Breast epithelium (tissue), 4 donors: ENCODE data around the gene TMEM150C. TPM values are rescaled to one million over a fixed set of nuclear protein-coding genes. Genes with fewer than 3 reads are reported as not detected.

Source experiments
- DNase-seq, 2 donors: peaks; one replicate each; pipeline ENCODE4 v3.0.0-alpha.2; 2019; ENCODE audit warnings: low spot score in 2 of 2
- H3K27ac ChIP-seq, 2 donors: fragments of 200-600 bp; sonication (generic) in 1 of 2; one replicate each; pipeline ENCODE4 v1.5.1; 2016 to 2019; ENCODE audit warnings: mild to moderate bottlenecking in 1 of 2
- H3K27me3 ChIP-seq, 2 donors: fragments of 200-600 bp; sonication (generic) in 1 of 2; one replicate each; pipeline versions ENCODE4 v1.5.1 to v1.6.0; 2017 to 2019; ENCODE audit warnings: control low read depth in 1 of 2, mild to moderate bottlenecking in 1 of 2
- H3K36me3 ChIP-seq: fragments of 200-600 bp; one replicate; pipeline ENCODE4 v1.5.1; 2019
- H3K4me1 ChIP-seq, 2 donors: fragments of 200-600 bp; sonication (generic); one replicate each; pipeline ENCODE4 v1.5.1; 2016 to 2019; ENCODE audit warnings: control low read depth in 1 of 2
- H3K4me3 ChIP-seq, 3 donors: fragments of 200-600 bp; sonication (generic); 1 replicate in 2 of 3; 2 replicates in 1 of 3; pipeline ENCODE4 v1.5.1; 2016 to 2019; ENCODE audit warnings: mild to moderate bottlenecking in 3 of 3, moderate library complexity in 2 of 3
- H3K9me3 ChIP-seq, 2 donors: fragments of 200-600 bp; sonication (generic) in 1 of 2; one replicate each; pipeline ENCODE4 v1.5.1; 2016 to 2019; ENCODE audit warnings: control low read depth in 1 of 2
- CTCF ChIP-seq, 3 donors: fragments of 450-650 bp; IDR thresholded peaks; one replicate each; pipeline ENCODE4 v1.5.1; 2016 to 2017; ENCODE audit warnings: antibody characterized with exemption in 3 of 3, mild to moderate bottlenecking in 3 of 3, moderate library complexity in 3 of 3
- POLR2A ChIP-seq: fragments of 450-650 bp; IDR thresholded peaks from one replicate; pipeline ENCODE4 v1.6.1; 2016; ENCODE audit warnings: antibody characterized with exemption, mild to moderate bottlenecking, moderate library complexity
- POLR2AphosphoS5 ChIP-seq, 3 donors: sonication (generic); formaldehyde crosslinking; IDR thresholded peaks; one replicate each; pipeline ENCODE4 v1.6.1; 2017; ENCODE audit warnings: antibody characterized with exemption in 3 of 3
- intact Hi-C: fragments of 100-400 bp; cut with DNase I; formaldehyde crosslinking; loops from one replicate; pipeline ENCODE4 v1.15.1; 2023; ENCODE audit warnings: low total_unique reads
- total RNA-seq, 3 donors: library from RNA; depleted of rRNA; stranded (reverse); fragments of >200 nt; gene quantifications; one replicate each; pipeline ENCODE4 v1.1.0, GENCODE V29; 2016

Gene TMEM150C
- total RNA-seq, 3 donors from 2014 or later: 38.3 to 52.1 (median 46.7) TPM

GRCh38 chr4:82489987-82490386 is 71.8 kb downstream of the TMEM150C start:
- no peak for DNase-seq
- Histone ChIP-seq H3K36me3 (no peaks in the 10 kb centered on the region), H3K4me1 (no peaks in the 10 kb centered on the region), H3K27me3 (no peaks in the 10 kb centered on the region), H3K9me3 (no peaks in the 10 kb centered on the region), H3K4me3 (no peak overlapping the region), H3K27ac (no peak overlapping the region)
- intact Hi-C loops: no loop called here
- TF ChIP-seq POLR2A (no peak), CTCF (IDR thresholded peaks at IDR 0.05) (no peak), POLR2AphosphoS5 (IDR thresholded peaks at IDR 0.05) (no peak)

- Histone ChIP-seq H3K27me3 (no peaks in the 10 kb centered on the region), H3K36me3 (no peaks in the 10 kb centered on the region), H3K27ac (no peak overlapping the region), H3K9me3 (no peaks in the 10 kb centered on the region), H3K4me3 (no peak overlapping the region), H3K4me1 (no peaks in the 10 kb centered on the region)
- DNase-seq: no peak
- TF ChIP-seq POLR2AphosphoS5 (IDR thresholded peaks at IDR 0.05) (no peak), POLR2A (no peak), CTCF (IDR thresholded peaks at IDR 0.05) (no peak)
- intact Hi-C loops: no loop called here
Measured at GRCh38 chr4:82489076-82489475, 72.7 kb downstream of the TMEM150C start.

- H3K36me3 ChIP-seq: no peaks in the 10 kb centered on the region
- H3K4me3 ChIP-seq: no peak overlapping the region
- no peak for DNase-seq
- H3K4me1 ChIP-seq: no peaks in the 10 kb centered on the region
- no peaks in the 10 kb centered on the region for H3K9me3 ChIP-seq
- H3K27ac ChIP-seq: no peak overlapping the region
- no peaks in the 10 kb centered on the region for H3K27me3 ChIP-seq
- intact Hi-C loops: no loop called here
- no peak for TF ChIP-seq POLR2AphosphoS5 (IDR thresholded peaks at IDR 0.05)
- TF ChIP-seq POLR2A: no peak
- no peak for TF ChIP-seq CTCF (IDR thresholded peaks at IDR 0.05)
Measured at GRCh38 chr4:82484996-82485783, 76.6 kb downstream of the TMEM150C start.

DNA sequence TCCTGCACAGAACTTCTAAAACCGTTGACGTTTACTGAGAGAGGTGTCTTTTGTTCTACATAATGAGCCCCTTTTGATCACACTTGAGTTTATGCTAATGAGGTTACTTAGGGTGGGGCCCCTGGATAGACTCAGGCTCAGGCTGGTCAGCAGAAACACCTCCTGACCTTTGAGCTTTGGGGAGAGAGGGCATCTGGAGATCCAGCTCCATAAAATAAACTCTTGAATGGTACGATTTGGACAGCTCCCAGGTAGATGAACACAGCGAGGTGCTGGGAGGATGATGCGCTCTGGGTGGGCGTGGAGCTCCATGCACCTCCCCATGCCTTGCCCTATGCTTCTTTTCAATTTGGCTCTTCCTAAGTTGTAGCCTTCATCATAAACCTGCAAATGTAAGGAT is 79.4 kb downstream of the TMEM150C start:
- H3K9me3 ChIP-seq: no peaks in the 10 kb centered on the region

More for the DNA sequence above, 79.4 kb downstream of the TMEM150C start:
- Histone ChIP-seq H3K4me1 (no peaks in the 10 kb centered on the region), H3K27me3 (no peaks in the 10 kb centered on the region), H3K36me3 (no peaks in the 10 kb centered on the region), H3K4me3 (no peak overlapping the region), H3K27ac (no peak overlapping the region)
- intact Hi-C loops: no loop called here
- TF ChIP-seq POLR2A (no peak), CTCF (IDR thresholded peaks at IDR 0.05) (no peak), POLR2AphosphoS5 (IDR thresholded peaks at IDR 0.05) (no peak)
- DNase-seq: no peak
